HG03108 (cell line): ENCODE results near the gene KRT40.

ENCODE experiments used
- ATAC-seq: cut with Tn5 transposase; IDR thresholded peaks from one replicate; pipeline ENCODE4 v1.9.1; 2021; ENCODE audit warnings: moderate library complexity; ENCODE audit not compliant: unreplicated experiment

KRT40 gene

GRCh38 chr17:40953881-40954280 is 30.2 kb downstream of the KRT40 start:
- no peak for ATAC-seq

DNA sequence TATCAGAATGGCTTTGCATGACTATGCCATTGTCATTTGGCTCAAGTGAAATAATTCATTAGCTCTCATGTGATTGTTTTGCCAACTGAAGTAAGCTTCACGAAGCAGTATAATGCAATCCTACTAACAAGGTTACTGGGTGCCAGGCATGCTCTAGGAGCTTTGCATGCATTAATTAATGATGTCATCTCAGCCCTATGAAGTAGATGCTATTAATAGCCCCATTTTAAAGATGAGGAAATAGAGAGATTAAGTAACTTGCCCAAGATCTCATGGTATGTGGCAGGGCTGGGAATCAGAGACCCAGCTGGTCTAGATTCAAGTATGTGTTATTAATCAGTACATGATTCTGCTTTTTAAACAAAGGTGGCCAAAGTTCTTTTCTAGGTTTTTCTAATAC is 31.5 kb downstream of the KRT40 start:
- no peak for ATAC-seq

GRCh38 chr17:40952154-40952553 is 32.0 kb downstream of the KRT40 start:
- ATAC-seq, result no peak

DNA sequence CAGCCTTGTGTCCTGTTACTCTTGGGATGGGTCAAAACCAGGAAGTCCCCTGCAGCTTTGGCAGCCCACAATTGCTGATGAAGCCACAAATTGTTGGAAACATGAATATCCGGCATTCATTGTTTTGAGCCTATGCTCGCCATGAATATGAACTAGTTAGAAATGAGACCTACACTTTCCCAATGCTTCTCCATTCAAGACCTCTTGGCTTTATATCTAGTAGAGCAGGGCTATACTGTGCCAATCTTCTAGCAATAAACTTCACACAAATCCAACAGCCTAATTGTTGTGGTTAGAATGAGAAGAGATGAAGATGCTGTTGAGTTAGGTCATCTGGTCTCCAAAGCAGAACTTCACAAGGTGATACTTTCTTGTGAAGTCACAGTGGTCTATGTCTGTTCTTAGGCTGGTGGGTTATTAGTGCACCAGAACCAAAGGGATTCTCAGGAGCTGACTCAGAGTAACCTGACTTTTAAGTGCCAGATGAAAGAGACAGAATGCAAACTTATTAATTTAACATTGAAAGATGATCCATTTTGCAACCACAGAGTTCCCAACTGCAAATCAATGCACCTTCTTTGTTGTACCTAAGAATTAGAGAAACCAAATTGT is 33.0 kb downstream of the KRT40 start:
- no peak for ATAC-seq

GRCh38 chr17:40950176-40950575 is 34.0 kb downstream of the KRT40 start:
- ATAC-seq, result no peak

- ATAC-seq, result no peak
These were observed 34.7 kb downstream of the KRT40 start for GRCh38 chr17:40949418-40949817.

GRCh38 chr17:40947929-40948328 is 36.2 kb downstream of the KRT40 start:
- no peak for ATAC-seq

- ATAC-seq, result no peak
These were observed 38.7 kb downstream of the KRT40 start for GRCh38 chr17:40945414-40945813.

DNA sequence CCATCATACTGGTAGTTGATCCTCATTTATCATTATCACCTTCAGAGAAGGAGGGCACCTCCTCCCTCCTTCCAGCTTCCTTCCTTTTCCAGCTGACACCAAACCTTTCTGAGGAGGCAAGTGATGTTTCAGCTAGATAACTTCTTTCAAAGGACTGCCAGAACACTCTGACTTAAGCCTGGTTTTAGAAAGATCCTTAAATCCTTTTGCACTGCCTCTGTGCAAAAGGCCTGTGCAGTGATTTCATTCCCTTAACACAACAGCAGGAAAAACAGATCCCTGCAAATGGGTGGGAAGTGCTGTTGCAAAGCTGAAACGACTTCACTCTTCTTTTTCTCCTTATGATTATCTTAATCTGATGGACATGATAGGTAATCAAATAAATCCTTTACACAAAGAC is 39.6 kb downstream of the KRT40 start:
- ATAC-seq, result no peak

DNA sequence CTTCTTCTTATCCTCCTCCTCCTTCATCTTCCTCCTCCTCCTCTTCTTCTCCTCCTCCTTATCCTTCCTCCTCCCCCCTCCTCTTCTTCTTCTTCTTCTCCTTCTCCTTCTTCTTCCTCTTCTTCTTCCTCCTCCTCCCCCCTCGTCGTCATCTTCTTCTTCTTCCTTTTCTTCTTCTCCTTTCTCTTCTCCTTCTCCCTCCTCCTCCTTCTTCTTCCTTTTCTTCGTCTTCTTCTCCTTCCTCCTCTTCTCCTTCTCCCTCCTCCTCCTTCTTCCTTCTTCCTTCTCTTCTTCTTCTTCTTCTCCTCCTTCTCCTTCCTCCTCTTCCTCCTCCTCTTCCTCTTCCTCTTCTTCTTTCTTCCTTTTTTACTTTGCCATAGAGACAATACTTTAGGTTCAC is 41.6 kb downstream of the KRT40 start:
- no peak for ATAC-seq

DNA sequence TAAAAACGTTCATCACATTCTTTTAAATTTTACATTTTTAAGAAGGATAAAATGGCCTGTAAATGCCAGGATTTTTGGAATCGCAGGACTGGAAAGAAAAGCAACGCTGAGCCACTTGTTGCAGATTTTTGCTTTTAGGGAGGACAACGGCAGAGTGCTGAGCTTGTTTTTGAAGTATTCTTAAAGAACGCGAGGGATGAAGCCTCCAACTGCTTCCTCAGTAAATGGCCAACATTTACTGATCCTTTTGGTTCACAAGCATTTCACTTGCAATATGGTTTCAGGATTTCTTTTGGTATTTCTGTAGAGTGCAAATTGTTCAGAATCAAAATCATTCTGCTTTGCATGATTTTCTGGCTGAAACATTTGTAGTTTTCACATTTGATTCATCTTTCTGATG is 43.9 kb downstream of the KRT40 start:
- ATAC-seq, result no peak

DNA sequence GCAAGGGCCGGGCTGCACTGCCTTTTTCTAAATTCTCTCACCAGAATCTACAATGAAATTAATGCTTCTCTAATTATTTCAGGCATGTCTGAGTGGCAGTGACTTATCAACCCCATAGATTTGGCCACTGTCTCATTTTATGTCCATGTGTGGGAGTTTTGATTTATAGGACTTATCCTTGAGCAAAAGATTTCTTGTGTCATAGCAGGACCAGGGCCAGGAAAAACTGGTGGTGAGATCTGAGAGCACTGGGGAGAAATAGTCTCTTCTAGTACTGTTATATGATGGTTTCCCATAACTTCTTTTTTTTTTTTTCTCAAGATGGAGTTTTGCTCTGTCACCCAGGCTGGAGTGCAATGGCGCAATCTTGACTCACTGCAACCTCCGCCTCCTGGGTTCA is 45.1 kb downstream of the KRT40 start:
- ATAC-seq, result no peak

DNA sequence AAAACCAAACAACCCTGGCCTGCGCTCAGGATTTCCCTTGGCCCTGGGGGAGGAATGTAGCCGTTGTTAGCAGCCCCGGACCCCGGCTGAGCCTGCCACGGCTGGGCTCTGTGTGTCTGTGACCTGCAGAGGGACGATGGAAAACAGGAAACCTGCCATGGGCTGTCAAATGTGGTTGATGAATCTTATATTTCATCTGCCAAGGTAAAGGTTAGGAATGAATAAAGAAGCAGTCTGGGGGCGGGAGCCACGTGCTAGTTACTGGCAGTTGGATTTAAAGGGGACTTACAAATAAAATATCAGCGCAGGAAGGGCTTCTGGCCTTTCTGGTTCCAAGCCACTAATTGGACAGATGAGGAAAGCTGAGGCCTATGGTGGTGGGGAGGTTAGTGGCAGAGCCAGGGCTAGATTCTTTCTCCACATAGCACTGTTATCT is 46.7 kb downstream of the KRT40 start, which contains the start of gene KRT23:
KRT23 (minus strand) TSS at position 263 of the 436 bp plus-strand sequence. CDS start 1,043 bp downstream, outside the sequence.
- no peak for ATAC-seq

GRCh38 chr17:40936976-40937375 is 47.1 kb downstream of the KRT40 start:
- no peak for ATAC-seq

GRCh38 chr17:40936437-40936971 is 47.6 kb downstream of the KRT40 start:
- ATAC-seq, result no peak

- no peak for ATAC-seq
These were observed 48.5 kb downstream of the KRT40 start for GRCh38 chr17:40935624-40936023.

DNA sequence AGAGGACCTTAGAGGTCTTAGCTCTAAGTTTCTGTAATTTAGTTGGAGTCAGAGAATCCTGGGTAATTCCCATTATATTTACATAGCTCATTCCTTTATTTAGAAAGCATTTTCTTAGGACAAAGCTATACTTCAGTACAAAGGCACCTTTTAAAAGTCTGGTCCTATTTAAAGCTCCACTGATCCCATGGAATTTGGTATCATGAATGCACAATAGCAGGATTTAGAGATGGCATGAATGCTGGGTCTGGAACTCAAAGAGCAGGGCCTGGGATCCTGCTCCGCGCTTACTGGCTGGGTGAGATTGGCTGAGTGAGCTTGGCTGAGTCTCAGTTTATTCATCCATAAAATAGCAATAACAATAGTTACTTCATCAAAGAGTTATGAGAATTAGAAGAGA is 51.5 kb downstream of the KRT40 start:
- no peak for ATAC-seq

DNA sequence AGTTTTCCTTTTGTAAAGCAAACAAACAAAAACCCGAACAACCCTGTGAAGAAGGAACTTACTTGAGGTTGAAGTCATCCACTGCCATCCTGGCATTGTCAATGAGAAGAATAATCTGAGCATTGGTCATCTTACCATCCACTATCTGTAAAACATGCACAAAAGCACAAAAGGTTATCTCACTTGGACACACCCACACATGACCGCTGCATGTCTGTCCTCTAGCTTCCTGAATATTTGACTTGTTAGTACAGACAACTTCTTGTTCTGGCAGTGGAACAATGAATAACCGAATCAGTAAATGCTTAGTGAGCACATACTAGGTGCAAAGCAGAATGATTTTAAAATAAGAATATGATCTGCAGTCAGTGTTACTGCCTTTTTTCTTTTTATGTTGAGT is 52.8 kb downstream of the KRT40 start:
- ATAC-seq, result no peak
